GM21619 (cell line): ENCODE results near the gene OR52A5.

Source experiments
- ATAC-seq: cut with Tn5 transposase; IDR thresholded peaks from one replicate; pipeline ENCODE4 v1.9.1; 2021; ENCODE audit not compliant: unreplicated experiment

The OR52A5 gene

GRCh38 chr11:5117588-5117987 lies 20.6 kb downstream of the OR52A5 start:
- ATAC-seq, result no peak

- ATAC-seq, result no peak
Measured at GRCh38 chr11:5115339-5115738, 22.8 kb downstream of the OR52A5 start.

DNA sequence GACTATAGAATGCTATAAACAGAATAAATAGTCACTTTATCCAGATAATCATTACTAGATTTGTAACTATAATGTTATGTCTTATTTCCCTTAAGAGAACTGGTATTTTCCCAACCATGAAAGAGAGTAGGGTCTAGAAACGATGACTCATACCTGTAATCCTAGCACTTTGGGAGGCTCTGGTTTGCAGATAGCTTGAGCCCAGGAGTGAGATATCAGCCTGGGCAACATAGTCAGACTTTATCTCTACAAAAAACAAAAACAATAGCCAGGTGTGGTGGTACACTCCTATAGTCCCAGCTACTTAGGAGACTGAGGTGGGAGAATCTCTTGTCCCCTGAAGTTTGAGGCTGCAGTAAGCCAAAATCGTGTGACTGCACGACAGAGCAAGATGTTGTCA lies 30.9 kb downstream of the OR52A5 start:
- ATAC-seq, result no peak

GRCh38 chr11:5103066-5103465 lies 35.1 kb downstream of the OR52A5 start:
- no peak for ATAC-seq

- ATAC-seq, result no peak
Measured at GRCh38 chr11:5102246-5102645, 35.9 kb downstream of the OR52A5 start.

GRCh38 chr11:5096011-5096410 lies 42.1 kb downstream of the OR52A5 start:
- no peak for ATAC-seq

GRCh38 chr11:5092821-5093585 lies 45.2 kb downstream of the OR52A5 start:
- no peak for ATAC-seq

DNA sequence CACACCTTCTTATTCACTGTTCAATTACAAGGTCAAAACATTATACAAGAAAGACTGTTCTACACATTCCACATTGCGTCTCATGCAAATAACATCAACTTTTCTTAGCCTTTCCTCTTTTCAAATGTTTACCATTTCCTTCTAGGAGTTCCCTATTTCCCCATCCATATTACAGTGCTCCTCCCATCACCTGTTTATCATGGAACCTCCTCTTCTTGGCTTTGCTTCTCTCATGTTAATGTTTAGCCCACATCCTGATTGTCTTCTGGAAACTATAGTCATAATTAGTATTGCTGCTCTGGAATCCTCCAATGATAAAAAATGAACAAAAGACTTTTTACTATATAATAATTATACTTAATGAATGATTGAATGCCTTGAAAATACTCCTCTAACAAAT lies 47.5 kb downstream of the OR52A5 start:
- ATAC-seq, result no peak

GRCh38 chr11:5088556-5088955 lies 49.6 kb downstream of the OR52A5 start:
- ATAC-seq, result no peak

GRCh38 chr11:5083602-5084001 lies 54.6 kb downstream of the OR52A5 start:
- ATAC-seq, result no peak

DNA sequence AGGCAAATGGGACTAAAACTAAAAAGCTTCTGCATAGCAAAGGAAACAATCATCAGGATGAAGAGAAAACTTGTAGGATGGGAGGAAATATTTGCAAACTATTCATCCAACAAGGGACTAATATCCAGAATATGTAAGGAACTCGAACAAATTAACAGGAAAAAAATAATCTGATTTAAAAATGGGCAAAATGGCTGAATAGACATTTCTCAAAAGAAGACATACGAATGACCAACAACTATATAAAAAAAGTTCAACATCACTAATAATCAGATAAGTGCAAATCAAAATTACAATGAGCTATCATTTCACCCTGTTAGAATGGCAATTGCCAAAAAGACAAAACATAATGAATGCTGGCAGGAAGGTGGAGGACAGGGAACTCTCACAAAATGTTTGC lies 56.8 kb downstream of the OR52A5 start:
- no peak for ATAC-seq
